H9 (cell line): ENCODE results near the gene TEX22. TPM values are rescaled to one million over a fixed set of nuclear protein-coding genes. Genes with fewer than 3 reads are reported as not detected.

Source experiments
- DNase-seq: peaks from one replicate; pipeline ENCODE4 v3.0.0-alpha.2; 2017
- H2AFZ ChIP-seq: one replicate; pipeline ENCODE4 v1.6.1; 2013; ENCODE audit warnings: mild to moderate bottlenecking, low read length, control low read depth, moderate library complexity
- H2AK5ac ChIP-seq: 2 replicates; pipeline ENCODE4 v1.6.1; 2013; ENCODE audit warnings: low read length, control low read depth, mixed read lengths; ENCODE audit not compliant: insufficient read length
- H2BK120ac ChIP-seq: one replicate; pipeline ENCODE4 v1.6.1; 2013; ENCODE audit warnings: low read depth, mild to moderate bottlenecking, low read length, control low read depth, inconsistent platforms; ENCODE audit not compliant: poor library complexity, severe bottlenecking
- H2BK12ac ChIP-seq: 2 replicates; pipeline ENCODE4 v1.6.1; 2013; ENCODE audit warnings: low read length, control low read depth, mixed read lengths, low read depth; ENCODE audit not compliant: insufficient read length
- H2BK15ac ChIP-seq: 2 replicates; pipeline ENCODE4 v1.6.1; 2013; ENCODE audit warnings: low read depth, low read length, control low read depth
- H2BK20ac ChIP-seq: one replicate; pipeline ENCODE4 v1.6.1; 2013; ENCODE audit warnings: low read depth, mild to moderate bottlenecking, low read length, control low read depth, inconsistent platforms; ENCODE audit not compliant: poor library complexity, severe bottlenecking
- H2BK5ac ChIP-seq: 2 replicates; pipeline ENCODE4 v1.6.1; 2013; ENCODE audit warnings: low read length, control low read depth, mixed read lengths; ENCODE audit not compliant: insufficient read length
- H3K14ac ChIP-seq: 2 replicates; pipeline ENCODE4 v1.6.1; 2013; ENCODE audit warnings: low read length, control low read depth; ENCODE audit not compliant: insufficient read depth
- H3K18ac ChIP-seq: 2 replicates; pipeline ENCODE4 v1.6.1; 2013; ENCODE audit warnings: low read depth, mild to moderate bottlenecking, mixed read lengths, low read length, control low read depth; ENCODE audit not compliant: insufficient read length
- H3K23ac ChIP-seq: 2 replicates; pipeline ENCODE4 v1.6.1; 2013; ENCODE audit warnings: low read length, control low read depth, mixed read lengths, low read depth; ENCODE audit not compliant: insufficient read length
- H3K23me2 ChIP-seq: 2 replicates; pipeline ENCODE4 v1.6.1; 2013; ENCODE audit warnings: low read depth, mild to moderate bottlenecking, mixed read lengths, low read length, control low read depth; ENCODE audit not compliant: insufficient read length, poor library complexity, severe bottlenecking
- H3K27ac ChIP-seq: 2 replicates; pipeline ENCODE4 v1.5.1; 2013; ENCODE audit warnings: low read length, control low read depth, mixed read lengths, low read depth; ENCODE audit not compliant: insufficient read length
- H3K27me3 ChIP-seq: 2 replicates; pipeline ENCODE4 v1.6.1; 2013; ENCODE audit warnings: low read length, control low read depth, inconsistent platforms; ENCODE audit not compliant: insufficient read depth
- H3K4ac ChIP-seq: 2 replicates; pipeline ENCODE4 v1.6.1; 2013; ENCODE audit warnings: low read depth, mild to moderate bottlenecking, control low read depth, inconsistent platforms, low read length, moderate library complexity
- H3K4me1 ChIP-seq: 2 replicates; pipeline ENCODE4 v1.6.1; 2013; ENCODE audit warnings: low read length, control low read depth, inconsistent platforms; ENCODE audit not compliant: insufficient read depth
- H3K4me2 ChIP-seq: 2 replicates; pipeline ENCODE4 v1.6.1; 2013; ENCODE audit warnings: low read length, control low read depth, mixed read lengths; ENCODE audit not compliant: insufficient read length, insufficient read depth
- H3K56ac ChIP-seq: 2 replicates; pipeline ENCODE4 v1.6.1; 2013; ENCODE audit warnings: low read depth, mild to moderate bottlenecking, mixed read lengths, low read length, control low read depth; ENCODE audit not compliant: insufficient read length
- H3K79me1 ChIP-seq: 2 replicates; pipeline ENCODE4 v1.6.1; 2013; ENCODE audit warnings: low read depth, mild to moderate bottlenecking, moderate library complexity, low read length, control low read depth, inconsistent platforms; ENCODE audit not compliant: insufficient read depth, poor library complexity, severe bottlenecking
- H3K79me2 ChIP-seq: 2 replicates; pipeline ENCODE4 v1.6.1; 2013; ENCODE audit warnings: low read length, control low read depth, inconsistent platforms; ENCODE audit not compliant: insufficient read depth
- H3K9ac ChIP-seq: 2 replicates; pipeline ENCODE4 v1.6.1; 2013; ENCODE audit warnings: low read length, control low read depth, mixed read lengths; ENCODE audit not compliant: insufficient read length; ENCODE audit errors: extremely low read depth
- H3K9me3 ChIP-seq: one replicate; pipeline ENCODE4 v1.6.1; 2013; ENCODE audit warnings: low read depth, low read length, inconsistent platforms; ENCODE audit not compliant: control insufficient read depth
- H3T11ph ChIP-seq: one replicate; pipeline ENCODE4 v1.6.1; 2013; ENCODE audit warnings: mild to moderate bottlenecking, low read length, control low read depth, inconsistent platforms
- H4K20me1 ChIP-seq: one replicate; pipeline ENCODE4 v1.6.1; 2013; ENCODE audit not compliant: control insufficient read depth, insufficient read length, insufficient read depth
- H4K5ac ChIP-seq: 2 replicates; pipeline ENCODE4 v1.6.1; 2013; ENCODE audit warnings: low read depth, mild to moderate bottlenecking, mixed read lengths, low read length, control low read depth; ENCODE audit not compliant: insufficient read length
- H4K8ac ChIP-seq: replicated peaks from 2 replicates; pipeline ENCODE4 v1.6.1; 2013; ENCODE audit warnings: low read length, control low read depth, mixed read lengths, low read depth; ENCODE audit not compliant: insufficient read length
- H4K91ac ChIP-seq: 2 replicates; pipeline ENCODE4 v1.6.1; 2013; ENCODE audit warnings: low read depth, mild to moderate bottlenecking, moderate library complexity, mixed read lengths, low read length, control low read depth; ENCODE audit not compliant: insufficient read length
- H3K27ac Mint-ChIP-seq, 3 experiments: 2 replicates in 2 of 3; 3 replicates in 1 of 3; pipeline ENCODE4 v1.8.0; 2020 to 2021; ENCODE audit warnings: mixed read lengths in 3 of 3, mild to moderate bottlenecking in 1 of 3, moderate library complexity in 1 of 3
- H3K27me3 Mint-ChIP-seq: 2 replicates; pipeline ENCODE4 v1.8.0; 2021; ENCODE audit warnings: low read depth, mild to moderate bottlenecking, moderate library complexity, mixed read lengths
- H3K36me3 Mint-ChIP-seq, 3 experiments: 2 replicates in 2 of 3; 3 replicates in 1 of 3; pipeline ENCODE4 v1.8.0; 2020 to 2021; ENCODE audit warnings: low read depth in 3 of 3, mixed read lengths in 3 of 3; ENCODE audit not compliant: insufficient read depth in 1 of 3
- H3K4me1 Mint-ChIP-seq, 2 experiments: 2 replicates each; pipeline ENCODE4 v1.8.0; 2020; ENCODE audit warnings: mixed read lengths in 2 of 2
- H3K4me3 Mint-ChIP-seq, 2 experiments: 2 replicates in 1 of 2; 3 replicates in 1 of 2; pipeline ENCODE4 v1.8.0; 2020 to 2021; ENCODE audit warnings: mild to moderate bottlenecking in 2 of 2, mixed read lengths in 2 of 2, moderate library complexity in 1 of 2
- H3K9me3 Mint-ChIP-seq, 2 experiments: 2 replicates in 1 of 2; 3 replicates in 1 of 2; pipeline ENCODE4 v1.8.0; 2020; ENCODE audit warnings: mild to moderate bottlenecking in 2 of 2, mixed read lengths in 2 of 2, moderate library complexity in 1 of 2
- WGBS: extraction: QIAGEN DNeasy Blood & Tissue Kit; methylation state at CpG from one replicate; pipeline ENCODE4 v1.1.7; 2013; ENCODE audit warnings: missing lambda C conversion rate, low lambda C conversion rate, mixed read lengths; ENCODE audit not compliant: insufficient read length; ENCODE audit errors: extremely low coverage; 5-methylcytosine and 5-hydroxymethylcytosine counted together
- total RNA-seq: library from RNA; stranded (reverse); gene quantifications from 2 replicates; pipeline ENCODE4 v1.2.1, GENCODE V29; 2021
- TF ChIP-seq, protein P1 (sequence below): fragments of 200-600 bp; sonication (generic); conservative IDR thresholded peaks from 3 replicates; pipeline ENCODE4 v1.8.0; 2021; ENCODE audit warnings: antibody characterized with exemption, mild to moderate bottlenecking

TEX22 gene
- total RNA-seq, 1 experiment from 2014 or later: 0.83 TPM

DNA sequence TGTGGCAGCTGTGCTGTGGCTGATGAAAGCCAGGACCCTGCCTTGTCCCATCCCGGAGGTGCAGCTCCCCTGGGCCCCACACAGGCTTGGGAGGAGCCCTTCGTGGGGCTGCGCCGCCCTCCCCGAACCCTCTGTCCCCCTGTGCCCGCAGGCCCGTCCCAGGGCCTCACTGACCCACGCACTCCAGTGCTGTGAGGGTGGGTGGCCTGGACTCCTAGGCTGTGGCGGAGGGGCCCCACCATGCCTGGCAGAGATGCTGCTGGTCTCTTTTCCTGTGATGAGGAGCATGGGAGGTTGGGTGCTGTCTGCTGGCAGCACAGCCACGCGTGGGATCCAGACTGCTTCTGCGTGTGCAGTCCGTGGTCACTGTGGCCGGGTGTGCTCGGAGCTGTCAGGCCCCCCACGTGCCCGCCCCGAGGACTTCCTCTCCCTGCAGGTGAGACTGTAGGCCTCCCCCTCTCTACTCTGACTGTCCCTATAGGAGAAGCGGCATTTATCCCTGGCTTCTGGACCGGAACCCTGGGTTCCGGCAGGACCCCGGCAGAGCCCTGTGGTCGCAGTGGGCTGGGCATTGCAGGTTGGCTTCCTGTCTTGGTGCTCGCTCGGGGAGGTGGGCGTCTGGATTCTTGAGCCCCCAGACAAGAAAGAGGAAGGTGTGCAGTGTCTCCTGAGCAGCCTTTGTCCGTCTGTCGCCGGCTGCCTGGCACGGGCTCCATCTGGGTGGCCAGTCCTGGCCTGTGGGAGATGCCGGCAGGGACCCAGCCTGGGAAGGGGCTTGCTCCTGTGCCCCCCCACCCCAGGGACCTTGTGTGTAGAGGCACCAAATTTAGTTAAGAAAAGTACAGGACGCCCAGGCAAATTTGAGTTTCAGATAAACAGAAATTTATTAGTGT is 23.6 kb downstream of the TEX22 start:
- no peak overlapping the region for H3K27ac ChIP-seq
- H3K4ac ChIP-seq: no peak overlapping the region
- no peak overlapping the region for H3T11ph ChIP-seq
- H3K23ac ChIP-seq: no peak overlapping the region
- no peak for DNase-seq
- H2AFZ ChIP-seq: no peak overlapping the region
- peaks cover 10% of the 10 kb centered on the region for H3K27me3 Mint-ChIP-seq
- no peak overlapping the region for H4K91ac ChIP-seq
- H3K56ac ChIP-seq: no peak overlapping the region
- no peaks in the 10 kb centered on the region for H4K20me1 ChIP-seq
- no peak overlapping the region for H2BK5ac ChIP-seq
- H2BK120ac ChIP-seq: no peak overlapping the region
- no peak overlapping the region for H3K18ac ChIP-seq
- H2BK12ac ChIP-seq: no peak overlapping the region
- no peak overlapping the region for H3K14ac ChIP-seq
- H2BK15ac ChIP-seq: no peak overlapping the region
- no peaks in the 10 kb centered on the region for H3K9me3 ChIP-seq
- no peaks in the 10 kb centered on the region for H3K27me3 ChIP-seq
- H2AK5ac ChIP-seq: no peak overlapping the region
- WGBS: no CpG with 5 or more reads among the region's 32 CpGs
- H3K23me2 ChIP-seq: peaks cover 20% of the 10 kb centered on the region
- no peak overlapping the region for H3K9ac ChIP-seq
- H3K4me1 ChIP-seq: no peaks in the 10 kb centered on the region
- peaks cover 24 to 53% (median 37%) of the 10 kb centered on the region in 3 experiments for H3K36me3 Mint-ChIP-seq
- H3K4me2 ChIP-seq: no peak overlapping the region
- H3K79me1 ChIP-seq: peaks cover 18% of the 10 kb centered on the region
- H3K9me3 Mint-ChIP-seq: 0 out of 5 replicates have a peak, but pooled peaks cover 0 to under 1% of the 10 kb centered on the region in 2 experiments
- H3K4me1 Mint-ChIP-seq: peaks cover 18 to 32% of the 10 kb centered on the region in 2 experiments
- no peak overlapping the region for H4K8ac ChIP-seq
- H3K79me2 ChIP-seq: peaks cover 49% of the 10 kb centered on the region; the same call in 1 of the 2 replicates
- peak overlapping the region; percentile 88 to 94 for H3K4me3 Mint-ChIP-seq
- TF ChIP-seq, protein P1, sequence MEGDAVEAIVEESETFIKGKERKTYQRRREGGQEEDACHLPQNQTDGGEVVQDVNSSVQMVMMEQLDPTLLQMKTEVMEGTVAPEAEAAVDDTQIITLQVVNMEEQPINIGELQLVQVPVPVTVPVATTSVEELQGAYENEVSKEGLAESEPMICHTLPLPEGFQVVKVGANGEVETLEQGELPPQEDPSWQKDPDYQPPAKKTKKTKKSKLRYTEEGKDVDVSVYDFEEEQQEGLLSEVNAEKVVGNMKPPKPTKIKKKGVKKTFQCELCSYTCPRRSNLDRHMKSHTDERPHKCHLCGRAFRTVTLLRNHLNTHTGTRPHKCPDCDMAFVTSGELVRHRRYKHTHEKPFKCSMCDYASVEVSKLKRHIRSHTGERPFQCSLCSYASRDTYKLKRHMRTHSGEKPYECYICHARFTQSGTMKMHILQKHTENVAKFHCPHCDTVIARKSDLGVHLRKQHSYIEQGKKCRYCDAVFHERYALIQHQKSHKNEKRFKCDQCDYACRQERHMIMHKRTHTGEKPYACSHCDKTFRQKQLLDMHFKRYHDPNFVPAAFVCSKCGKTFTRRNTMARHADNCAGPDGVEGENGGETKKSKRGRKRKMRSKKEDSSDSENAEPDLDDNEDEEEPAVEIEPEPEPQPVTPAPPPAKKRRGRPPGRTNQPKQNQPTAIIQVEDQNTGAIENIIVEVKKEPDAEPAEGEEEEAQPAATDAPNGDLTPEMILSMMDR: no peak
- no peak overlapping the region for H2BK20ac ChIP-seq
- H4K5ac ChIP-seq: no peak overlapping the region
- peak overlapping the region; percentile 66 to 82 (median 76); a peak in 4 of 7 replicates for H3K27ac Mint-ChIP-seq
